ENCODE measurements around the gene KCTD3. TPM values are rescaled to one million over a fixed set of nuclear protein-coding genes. Genes with fewer than 3 reads are reported as not detected.
A peak's percentile ranks its signal among the peaks of the same experiment; 100 is the strongest.

The KCTD3 gene
- total RNA-seq, 1 donor from 2014 or later = 25.3 TPM

DNA sequence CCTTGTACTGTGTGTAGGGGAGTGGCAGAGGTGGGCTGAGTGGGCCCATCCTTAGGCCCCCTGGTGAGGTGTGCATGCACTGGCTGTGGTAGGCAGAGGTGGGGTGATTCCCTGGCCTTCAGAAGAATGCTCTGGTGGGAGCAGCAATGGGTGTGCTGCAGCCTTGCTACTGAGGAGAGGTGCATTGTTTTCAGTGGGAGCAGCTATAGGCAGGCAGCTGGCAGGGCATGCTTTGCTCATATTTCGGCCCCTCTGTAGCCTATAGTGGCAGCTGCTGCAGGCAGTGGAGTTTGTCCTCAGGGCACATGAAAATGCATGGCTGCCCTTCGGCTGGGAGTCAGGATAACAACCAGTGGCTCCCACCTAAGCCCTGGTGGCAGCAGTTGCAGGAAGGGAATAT is 10.1 kb upstream of the KCTD3 start:
- intact Hi-C loops (cut with DNase I) = no loop called here
- TF ChIP-seq, protein P1, sequence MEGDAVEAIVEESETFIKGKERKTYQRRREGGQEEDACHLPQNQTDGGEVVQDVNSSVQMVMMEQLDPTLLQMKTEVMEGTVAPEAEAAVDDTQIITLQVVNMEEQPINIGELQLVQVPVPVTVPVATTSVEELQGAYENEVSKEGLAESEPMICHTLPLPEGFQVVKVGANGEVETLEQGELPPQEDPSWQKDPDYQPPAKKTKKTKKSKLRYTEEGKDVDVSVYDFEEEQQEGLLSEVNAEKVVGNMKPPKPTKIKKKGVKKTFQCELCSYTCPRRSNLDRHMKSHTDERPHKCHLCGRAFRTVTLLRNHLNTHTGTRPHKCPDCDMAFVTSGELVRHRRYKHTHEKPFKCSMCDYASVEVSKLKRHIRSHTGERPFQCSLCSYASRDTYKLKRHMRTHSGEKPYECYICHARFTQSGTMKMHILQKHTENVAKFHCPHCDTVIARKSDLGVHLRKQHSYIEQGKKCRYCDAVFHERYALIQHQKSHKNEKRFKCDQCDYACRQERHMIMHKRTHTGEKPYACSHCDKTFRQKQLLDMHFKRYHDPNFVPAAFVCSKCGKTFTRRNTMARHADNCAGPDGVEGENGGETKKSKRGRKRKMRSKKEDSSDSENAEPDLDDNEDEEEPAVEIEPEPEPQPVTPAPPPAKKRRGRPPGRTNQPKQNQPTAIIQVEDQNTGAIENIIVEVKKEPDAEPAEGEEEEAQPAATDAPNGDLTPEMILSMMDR (IDR thresholded peaks at IDR 0.05) = no peak
- peaks cover 14% of the 10 kb centered on the region for H3K9me3 ChIP-seq
- no peaks in the 10 kb centered on the region for H3K4me1 ChIP-seq
- H3K27me3 ChIP-seq (ENCODE audit: low read depth) = no peaks in the 10 kb centered on the region
- no peaks in the 10 kb centered on the region for H3K36me3 ChIP-seq
- ATAC-seq (peak in 1 of 2 donors; percentile 32), DNase-seq (no peak)
- no peak overlapping the region for H3K27ac ChIP-seq
- H3K4me3 ChIP-seq = no peak overlapping the region

DNA sequence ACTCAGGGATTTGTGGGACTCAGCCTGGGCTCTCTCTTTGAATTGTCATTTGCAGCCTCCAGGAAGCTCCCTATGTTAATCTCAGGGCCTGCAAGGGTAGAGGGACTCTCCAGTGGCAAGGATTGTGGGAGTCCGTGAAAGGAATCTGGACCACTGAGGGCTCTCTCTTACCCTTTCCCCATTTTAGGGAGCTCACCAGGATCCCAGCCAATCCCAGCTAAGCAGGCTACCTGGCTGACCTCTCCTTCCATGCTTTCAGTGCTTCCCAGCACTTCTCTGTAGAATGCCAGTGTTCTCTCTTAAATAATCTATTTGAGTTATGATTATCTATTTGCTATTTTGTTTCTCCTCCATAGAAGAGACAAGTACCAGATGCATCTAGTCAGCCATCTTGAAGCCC is 9.6 kb upstream of the KCTD3 start:
- TF ChIP-seq, protein P1 (IDR thresholded peaks at IDR 0.05) = no peak
- no peaks in the 10 kb centered on the region for H3K27me3 ChIP-seq (ENCODE audit: low read depth)
- H3K4me1 ChIP-seq = no peaks in the 10 kb centered on the region
- peaks cover 14% of the 10 kb centered on the region for H3K9me3 ChIP-seq
- ATAC-seq = no peak
- intact Hi-C loops (cut with DNase I) = no loop called here
- H3K27ac ChIP-seq = no peak overlapping the region
- H3K4me3 ChIP-seq = no peak overlapping the region
- no peaks in the 10 kb centered on the region for H3K36me3 ChIP-seq
- no peak for DNase-seq

DNA sequence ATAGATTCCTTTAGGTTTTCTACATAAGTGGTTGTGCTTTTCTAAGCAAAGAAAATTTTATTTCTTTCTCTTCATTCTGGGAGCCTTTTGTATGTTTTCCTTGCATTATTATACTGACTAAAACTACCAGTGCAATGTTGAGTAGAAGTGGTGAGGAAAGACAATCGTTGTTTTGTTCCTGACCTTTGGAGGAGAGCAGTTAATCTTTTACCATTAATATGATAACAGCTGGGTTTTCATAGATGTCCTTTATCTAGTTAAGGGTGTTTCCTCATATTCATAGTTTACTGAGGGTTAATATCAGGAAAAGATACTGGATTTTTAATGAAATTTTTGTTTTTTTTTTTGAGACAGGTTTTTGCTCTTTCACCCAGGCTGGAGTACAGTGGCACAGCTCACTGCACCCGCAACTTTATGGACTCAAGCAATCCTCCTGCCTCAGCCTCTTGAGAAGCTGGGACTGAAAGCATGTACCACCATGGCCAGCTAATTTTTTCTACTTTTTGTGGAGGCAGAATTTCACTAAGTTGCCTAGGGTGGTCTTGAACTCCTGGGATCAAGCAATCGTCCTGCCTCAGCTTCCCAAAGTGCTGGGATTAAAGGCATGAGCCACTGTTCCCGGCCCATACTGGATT is 9.0 kb upstream of the KCTD3 start:
- Histone ChIP-seq H3K9me3 (peaks cover 14% of the 10 kb centered on the region), H3K36me3 (no peaks in the 10 kb centered on the region), H3K4me1 (no peaks in the 10 kb centered on the region), H3K4me3 (no peak overlapping the region), H3K27ac (no peak overlapping the region), H3K27me3 (ENCODE audit: low read depth) (no peaks in the 10 kb centered on the region)
- ATAC-seq = no peak
- TF ChIP-seq, protein P1 (IDR thresholded peaks at IDR 0.05) = no peak
- no peak for DNase-seq
- intact Hi-C loops (cut with DNase I) = no loop called here

DNA sequence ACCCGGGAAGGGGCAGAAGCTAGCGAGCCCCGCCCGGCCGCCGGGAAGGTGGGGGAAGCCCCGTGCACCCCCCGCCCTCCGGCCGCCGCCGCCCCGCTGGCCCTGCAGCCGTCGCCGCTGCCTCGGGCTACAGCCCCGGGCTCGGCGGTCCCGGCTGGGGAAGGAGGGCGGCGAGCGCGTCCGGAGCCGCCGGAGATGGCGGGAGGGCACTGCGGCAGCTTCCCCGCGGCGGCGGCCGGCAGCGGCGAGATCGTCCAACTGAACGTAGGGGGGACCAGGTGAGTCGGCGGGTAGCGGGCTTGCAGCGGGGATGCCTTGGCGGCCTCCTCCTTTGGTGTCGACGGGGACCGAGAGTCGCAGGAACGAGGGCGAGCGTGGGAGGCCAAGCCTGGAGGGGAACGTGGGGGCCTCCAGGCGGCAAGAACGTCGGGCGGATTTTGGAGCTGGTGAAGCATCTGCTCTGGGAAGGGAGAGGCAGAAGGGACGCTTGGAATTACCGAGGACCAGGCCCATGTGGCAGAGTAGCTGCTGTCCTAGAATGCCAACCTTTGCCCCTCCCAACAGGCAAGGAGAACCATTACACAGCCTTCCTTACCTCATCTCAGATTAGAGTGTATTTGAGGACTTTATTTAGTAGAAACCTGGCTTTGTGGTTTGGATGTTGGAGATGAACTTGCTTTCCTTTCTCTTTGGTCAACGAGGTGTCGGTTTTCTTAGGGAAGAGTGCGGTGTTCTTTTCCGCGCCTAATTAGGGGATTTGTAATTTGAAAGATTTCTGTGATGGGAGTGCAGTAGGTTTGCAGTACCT is 591 bp downstream of the KCTD3 start:
- Histone ChIP-seq H3K27ac (peak overlapping the region; percentile 88), H3K4me1 (peaks cover 44% of the 10 kb centered on the region), H3K36me3 (no peaks in the 10 kb centered on the region), H3K27me3 (ENCODE audit: low read depth) (no peaks in the 10 kb centered on the region), H3K4me3 (peak overlapping the region; percentile 81), H3K9me3 (no peaks in the 10 kb centered on the region)
- ATAC-seq = peak; percentile 80 to 85
- peak; percentile 62 for DNase-seq
- TF ChIP-seq, protein P1 (IDR thresholded peaks at IDR 0.05) = no peak
- intact Hi-C loops (cut with DNase I) = no loop called here

DNA sequence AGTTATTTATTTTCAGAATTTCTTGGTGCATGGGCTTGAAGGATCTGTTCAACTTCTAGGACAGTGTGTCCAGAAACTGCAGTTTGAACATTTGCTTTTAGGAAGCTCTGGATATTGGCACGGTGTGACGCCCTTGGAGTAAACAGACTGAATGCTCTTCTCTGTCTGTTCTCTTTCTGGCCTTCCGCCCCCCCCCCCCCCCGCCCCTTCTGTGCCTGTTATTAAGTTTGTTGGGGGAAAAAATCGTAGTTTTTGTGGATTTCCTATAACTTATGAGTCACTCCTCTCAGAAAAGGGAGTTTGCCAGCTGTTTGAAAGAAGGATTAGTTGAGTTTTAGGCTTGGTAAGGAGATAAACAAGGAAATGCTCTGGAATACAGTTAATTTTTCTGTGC is 1.2 kb downstream of the KCTD3 start:
- Histone ChIP-seq H3K36me3 (no peaks in the 10 kb centered on the region), H3K9me3 (no peaks in the 10 kb centered on the region), H3K4me3 (peak overlapping the region; percentile 81), H3K4me1 (peaks cover 46% of the 10 kb centered on the region), H3K27ac (peak overlapping the region; percentile 88), H3K27me3 (ENCODE audit: low read depth) (no peaks in the 10 kb centered on the region)
- TF ChIP-seq, protein P1 (IDR thresholded peaks at IDR 0.05) = no peak
- DNase-seq (no peak), ATAC-seq (no peak)
- intact Hi-C loops (cut with DNase I) = no loop called here
